Measurements from ENCODE around the gene MAFG. TPM values are rescaled to one million over a fixed set of nuclear protein-coding genes. Genes with fewer than 3 reads are reported as not detected.

Gene MAFG
- total and polyA plus RNA-seq, 2 of the 13 experiments (the other 11 are each of a cell fraction or from before 2014, with no cell fraction given): 14.5 to 20.0 TPM

DNA sequence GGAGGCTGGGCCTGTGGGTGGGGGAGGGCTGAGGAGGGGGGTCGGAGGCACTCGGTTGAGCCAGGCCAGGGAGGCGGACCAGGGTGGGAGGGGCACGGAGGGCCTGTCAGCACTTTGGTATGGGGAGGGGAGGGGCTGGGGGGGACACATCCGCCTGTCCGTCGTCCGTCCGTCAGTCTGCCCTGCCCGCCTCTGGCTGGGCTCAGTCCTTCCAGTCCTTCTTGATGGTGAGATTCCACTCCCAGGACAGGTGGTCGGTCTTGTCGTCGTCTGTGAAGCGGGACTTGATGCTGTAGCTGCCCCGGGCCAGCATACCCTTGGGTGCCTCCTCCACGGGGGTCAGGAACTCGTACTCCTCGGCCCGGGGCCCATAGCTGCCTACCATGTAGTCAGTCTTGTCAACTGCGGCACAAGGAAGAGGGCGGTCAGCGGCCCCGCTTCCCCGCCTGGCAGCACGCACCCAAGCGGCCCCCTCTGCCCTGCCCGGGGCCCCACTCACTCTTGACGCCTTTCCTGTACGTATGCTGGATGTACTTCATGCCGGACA is 58.8 kb downstream of the MAFG start (continued):
- TF ChIP-seq, protein P1, sequence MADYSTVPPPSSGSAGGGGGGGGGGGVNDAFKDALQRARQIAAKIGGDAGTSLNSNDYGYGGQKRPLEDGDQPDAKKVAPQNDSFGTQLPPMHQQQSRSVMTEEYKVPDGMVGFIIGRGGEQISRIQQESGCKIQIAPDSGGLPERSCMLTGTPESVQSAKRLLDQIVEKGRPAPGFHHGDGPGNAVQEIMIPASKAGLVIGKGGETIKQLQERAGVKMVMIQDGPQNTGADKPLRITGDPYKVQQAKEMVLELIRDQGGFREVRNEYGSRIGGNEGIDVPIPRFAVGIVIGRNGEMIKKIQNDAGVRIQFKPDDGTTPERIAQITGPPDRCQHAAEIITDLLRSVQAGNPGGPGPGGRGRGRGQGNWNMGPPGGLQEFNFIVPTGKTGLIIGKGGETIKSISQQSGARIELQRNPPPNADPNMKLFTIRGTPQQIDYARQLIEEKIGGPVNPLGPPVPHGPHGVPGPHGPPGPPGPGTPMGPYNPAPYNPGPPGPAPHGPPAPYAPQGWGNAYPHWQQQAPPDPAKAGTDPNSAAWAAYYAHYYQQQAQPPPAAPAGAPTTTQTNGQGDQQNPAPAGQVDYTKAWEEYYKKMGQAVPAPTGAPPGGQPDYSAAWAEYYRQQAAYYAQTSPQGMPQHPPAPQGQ (CRISPR knock-in tag; IDR thresholded peaks at IDR 0.05; ENCODE audit: borderline replicate concordance): no peak
- TF ChIP-seq, protein P2, sequence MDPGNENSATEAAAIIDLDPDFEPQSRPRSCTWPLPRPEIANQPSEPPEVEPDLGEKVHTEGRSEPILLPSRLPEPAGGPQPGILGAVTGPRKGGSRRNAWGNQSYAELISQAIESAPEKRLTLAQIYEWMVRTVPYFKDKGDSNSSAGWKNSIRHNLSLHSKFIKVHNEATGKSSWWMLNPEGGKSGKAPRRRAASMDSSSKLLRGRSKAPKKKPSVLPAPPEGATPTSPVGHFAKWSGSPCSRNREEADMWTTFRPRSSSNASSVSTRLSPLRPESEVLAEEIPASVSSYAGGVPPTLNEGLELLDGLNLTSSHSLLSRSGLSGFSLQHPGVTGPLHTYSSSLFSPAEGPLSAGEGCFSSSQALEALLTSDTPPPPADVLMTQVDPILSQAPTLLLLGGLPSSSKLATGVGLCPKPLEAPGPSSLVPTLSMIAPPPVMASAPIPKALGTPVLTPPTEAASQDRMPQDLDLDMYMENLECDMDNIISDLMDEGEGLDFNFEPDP (CRISPR knock-in tag; conservative IDR thresholded peaks at IDR 0.05): no peak
- no peak for TF ChIP-seq NFE2L2 (IDR thresholded peaks at IDR 0.05; ENCODE audit: low read length)
- TF ChIP-seq PRMT3 (CRISPR knock-in tag; IDR thresholded peaks at IDR 0.05; ENCODE audit: borderline replicate concordance, low read depth): no peak
- TF ChIP-seq, protein P3, sequence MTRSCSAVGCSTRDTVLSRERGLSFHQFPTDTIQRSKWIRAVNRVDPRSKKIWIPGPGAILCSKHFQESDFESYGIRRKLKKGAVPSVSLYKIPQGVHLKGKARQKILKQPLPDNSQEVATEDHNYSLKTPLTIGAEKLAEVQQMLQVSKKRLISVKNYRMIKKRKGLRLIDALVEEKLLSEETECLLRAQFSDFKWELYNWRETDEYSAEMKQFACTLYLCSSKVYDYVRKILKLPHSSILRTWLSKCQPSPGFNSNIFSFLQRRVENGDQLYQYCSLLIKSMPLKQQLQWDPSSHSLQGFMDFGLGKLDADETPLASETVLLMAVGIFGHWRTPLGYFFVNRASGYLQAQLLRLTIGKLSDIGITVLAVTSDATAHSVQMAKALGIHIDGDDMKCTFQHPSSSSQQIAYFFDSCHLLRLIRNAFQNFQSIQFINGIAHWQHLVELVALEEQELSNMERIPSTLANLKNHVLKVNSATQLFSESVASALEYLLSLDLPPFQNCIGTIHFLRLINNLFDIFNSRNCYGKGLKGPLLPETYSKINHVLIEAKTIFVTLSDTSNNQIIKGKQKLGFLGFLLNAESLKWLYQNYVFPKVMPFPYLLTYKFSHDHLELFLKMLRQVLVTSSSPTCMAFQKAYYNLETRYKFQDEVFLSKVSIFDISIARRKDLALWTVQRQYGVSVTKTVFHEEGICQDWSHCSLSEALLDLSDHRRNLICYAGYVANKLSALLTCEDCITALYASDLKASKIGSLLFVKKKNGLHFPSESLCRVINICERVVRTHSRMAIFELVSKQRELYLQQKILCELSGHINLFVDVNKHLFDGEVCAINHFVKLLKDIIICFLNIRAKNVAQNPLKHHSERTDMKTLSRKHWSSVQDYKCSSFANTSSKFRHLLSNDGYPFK (CRISPR knock-in tag; IDR thresholded peaks at IDR 0.05; ENCODE audit: borderline replicate concordance): no peak
- TF ChIP-seq POLR2A (IDR thresholded peaks at IDR 0.05; ENCODE audit: insufficient read depth in 1 of 2, low read depth in 2 of 2, low read length in 2 of 2): peak in 1 of 2 experiments; percentile 83; a peak in 2 of 4 replicates
- peak; percentile 9 for TF ChIP-seq AGO2 (optimal IDR thresholded peaks at IDR 0.05; ENCODE audit: low read depth, low read length)
- TF ChIP-seq RXRB (CRISPR knock-in tag; IDR thresholded peaks at IDR 0.05; ENCODE audit: borderline replicate concordance): no peak
- TF ChIP-seq KLF16 (CRISPR knock-in tag; IDR thresholded peaks at IDR 0.05): 0 out of 4 replicates have a peak, but pooled peaks of 1 of the 2 experiments have one; percentile 24
- TF ChIP-seq ZNF431 (CRISPR knock-in tag; IDR thresholded peaks at IDR 0.05; ENCODE audit: borderline replicate concordance, low read depth): 0 out of 2 replicates have a peak, but pooled peaks have one; percentile 22
- peak; percentile 16; the same call in 1 of the 2 replicates for TF ChIP-seq ZNF891 (CRISPR knock-in tag; IDR thresholded peaks at IDR 0.05)
- TF ChIP-seq HNRNPUL1 (IDR thresholded peaks at IDR 0.05; ENCODE audit: low read depth, low read length): no peak
- TF ChIP-seq PHF20 (CRISPR knock-in tag; IDR thresholded peaks at IDR 0.05): 0 out of 2 replicates have a peak, but pooled peaks have one; percentile 34
- no peak for TF ChIP-seq SALL1 (CRISPR knock-in tag; IDR thresholded peaks at IDR 0.05)
- TF ChIP-seq, protein P4, sequence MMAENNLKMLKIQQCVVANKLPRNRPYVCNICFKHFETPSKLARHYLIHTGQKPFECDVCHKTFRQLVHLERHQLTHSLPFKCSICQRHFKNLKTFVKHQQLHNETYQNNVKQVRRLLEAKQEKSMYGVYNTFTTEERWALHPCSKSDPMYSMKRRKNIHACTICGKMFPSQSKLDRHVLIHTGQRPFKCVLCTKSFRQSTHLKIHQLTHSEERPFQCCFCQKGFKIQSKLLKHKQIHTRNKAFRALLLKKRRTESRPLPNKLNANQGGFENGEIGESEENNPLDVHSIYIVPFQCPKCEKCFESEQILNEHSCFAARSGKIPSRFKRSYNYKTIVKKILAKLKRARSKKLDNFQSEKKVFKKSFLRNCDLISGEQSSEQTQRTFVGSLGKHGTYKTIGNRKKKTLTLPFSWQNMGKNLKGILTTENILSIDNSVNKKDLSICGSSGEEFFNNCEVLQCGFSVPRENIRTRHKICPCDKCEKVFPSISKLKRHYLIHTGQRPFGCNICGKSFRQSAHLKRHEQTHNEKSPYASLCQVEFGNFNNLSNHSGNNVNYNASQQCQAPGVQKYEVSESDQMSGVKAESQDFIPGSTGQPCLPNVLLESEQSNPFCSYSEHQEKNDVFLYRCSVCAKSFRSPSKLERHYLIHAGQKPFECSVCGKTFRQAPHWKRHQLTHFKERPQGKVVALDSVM (CRISPR knock-in tag; IDR thresholded peaks at IDR 0.05): no peak; the same call in 1 of the 2 replicates
- TF ChIP-seq, protein P5, sequence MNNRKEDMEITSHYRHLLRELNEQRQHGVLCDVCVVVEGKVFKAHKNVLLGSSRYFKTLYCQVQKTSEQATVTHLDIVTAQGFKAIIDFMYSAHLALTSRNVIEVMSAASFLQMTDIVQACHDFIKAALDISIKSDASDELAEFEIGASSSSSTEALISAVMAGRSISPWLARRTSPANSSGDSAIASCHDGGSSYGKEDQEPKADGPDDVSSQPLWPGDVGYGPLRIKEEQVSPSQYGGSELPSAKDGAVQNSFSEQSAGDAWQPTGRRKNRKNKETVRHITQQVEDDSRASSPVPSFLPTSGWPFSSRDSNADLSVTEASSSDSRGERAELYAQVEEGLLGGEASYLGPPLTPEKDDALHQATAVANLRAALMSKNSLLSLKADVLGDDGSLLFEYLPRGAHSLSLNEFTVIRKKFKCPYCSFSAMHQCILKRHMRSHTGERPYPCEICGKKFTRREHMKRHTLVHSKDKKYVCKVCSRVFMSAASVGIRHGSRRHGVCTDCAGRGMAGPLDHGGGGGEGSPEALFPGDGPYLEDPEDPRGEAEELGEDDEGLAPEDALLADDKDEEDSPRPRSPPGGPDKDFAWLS (CRISPR knock-in tag; IDR thresholded peaks at IDR 0.05; ENCODE audit: borderline replicate concordance): no peak
- TF ChIP-seq KLF9 (CRISPR knock-in tag; IDR thresholded peaks at IDR 0.05; ENCODE audit: low read depth): no peak
- no peak for TF ChIP-seq HOXA3 (CRISPR knock-in tag; IDR thresholded peaks at IDR 0.05)
- TF ChIP-seq NFRKB (IDR thresholded peaks at IDR 0.05): no peak
- peak; percentile 51; the same call in 1 of the 2 replicates for TF ChIP-seq ZNF343 (CRISPR knock-in tag; IDR thresholded peaks at IDR 0.05)

Measured in HepG2 (cell line).